ENCODE results near the gene CDH22.

GRCh38 chr20:46182276-46183200 lies 125.8 kb downstream of the CDH22 start:
- TF ChIP-seq CTCF (IDR thresholded peaks at IDR 0.05) (no peak), POLR2A (IDR thresholded peaks at IDR 0.05) (no peak)
